ENCODE data around the gene WDR38. TPM values are rescaled to one million over a fixed set of nuclear protein-coding genes. Genes with fewer than 3 reads are reported as not detected.

Gene WDR38
- total and polyA plus RNA-seq, 2 of the 13 experiments (the other 11 are each of a cell fraction or from before 2014, with no cell fraction given): not detected

DNA sequence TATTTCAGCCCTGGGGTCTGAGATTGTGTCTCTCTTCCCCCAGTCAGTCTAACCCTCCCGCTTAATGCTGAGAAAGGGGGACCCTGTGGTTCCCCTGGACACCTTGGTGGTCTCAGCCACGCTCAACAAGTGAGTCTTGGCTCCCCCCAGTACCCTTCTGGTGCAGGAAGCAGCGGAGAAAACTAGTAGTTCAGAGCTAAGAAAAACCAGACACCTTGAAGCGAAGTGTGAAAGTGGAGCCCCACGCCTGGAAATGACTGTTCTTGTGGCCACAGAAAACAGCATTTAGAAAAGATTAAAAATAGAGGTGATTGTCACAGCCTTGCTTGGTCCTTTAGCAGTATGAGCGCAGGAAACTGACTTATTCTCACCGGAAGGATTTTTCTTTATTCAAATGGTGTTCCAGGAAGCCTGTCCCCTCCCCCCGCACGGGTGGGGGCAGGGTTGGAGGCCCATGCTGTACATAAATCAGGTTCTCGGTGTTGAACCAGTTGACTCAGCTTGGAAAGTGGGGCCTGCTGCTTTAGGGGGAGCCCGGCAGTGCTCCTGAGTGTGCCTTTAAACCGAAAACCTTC is 16.8 kb downstream of the WDR38 start (continued):
- peak; percentile 26; the same call in 1 of the 2 replicates for TF ChIP-seq FOSL2 (CRISPR knock-in tag; IDR thresholded peaks at IDR 0.05)
- peak; percentile 33; the same call in 1 of the 2 replicates for TF ChIP-seq BCL6 (CRISPR knock-in tag; IDR thresholded peaks at IDR 0.05)
- no peak for TF ChIP-seq ZNF800 (CRISPR knock-in tag; IDR thresholded peaks at IDR 0.05)
- no peak for TF ChIP-seq CREBL2 (CRISPR knock-in tag; IDR thresholded peaks at IDR 0.05; ENCODE audit: borderline replicate concordance)
- TF ChIP-seq ZNF18 (CRISPR knock-in tag; IDR thresholded peaks at IDR 0.05; ENCODE audit: insufficient replicate concordance): peak; percentile 66
- 0 out of 2 replicates have a peak, but pooled peaks have one; percentile 20 for TF ChIP-seq HDAC1 (CRISPR knock-in tag; IDR thresholded peaks at IDR 0.05)

GRCh38 chr9:124870723-124871122 is 17.5 kb downstream of the WDR38 start:
- peak overlapping the region; percentile 90 for H3K27ac ChIP-seq (ENCODE audit: extremely low read length, insufficient read depth, low read length)
- WGBS (ENCODE audit: low lambda C conversion rate): 77% methylated on average over 6 of the region's 6 CpGs
- H3K9ac ChIP-seq (ENCODE audit: insufficient read depth, low read depth, low read length): peak overlapping the region; percentile 98
- peaks cover 62% of the 10 kb centered on the region for H3K79me2 ChIP-seq (ENCODE audit: insufficient read depth, low read length)
- intact Hi-C loops (cut with micrococcal nuclease; ENCODE audit: unreplicated experiment) (no loop called here), in situ Hi-C loops (cut with HindIII; ENCODE audit: extremely low pct_ligation_motif_present, low pct_unique_long_range_greater_than_20kb) (no loop called here)
- FAIRE-seq (no peak), ATAC-seq (no peak), DNase-seq (ENCODE audit: low spot score) (no peak)
- H2AFZ ChIP-seq (ENCODE audit: low read length): no peak overlapping the region
- POLR2A ChIA-PET: interaction anchor here (0.7 to 1.3 kb wide), 2 partner anchors 9 to 61 kb away, joined by 3 to 6 read pairs; partner anchors contain the start of genes ARPC5L and RPL35
- H3K9me3 ChIP-seq (ENCODE audit: low read length): no peaks in the 10 kb centered on the region
- H3K4me2 ChIP-seq (ENCODE audit: low read depth, low read length): peak overlapping the region; percentile 94
- CTCF ChIA-PET (ENCODE audit: low intra/inter-chr PET ratio, low total read pairs): no interaction called here
- H3K4me1 ChIP-seq (ENCODE audit: insufficient read depth, low read length): peaks cover 39% of the 10 kb centered on the region
- H3K4me3 ChIP-seq (replicated peaks in 1 of 3; ENCODE audit: insufficient read depth in 1 of 3, low read depth in 2 of 3, low read length in 3 of 3): peak overlapping the region; percentile 81 to 98 (median 94)
- H3K27me3 ChIP-seq (ENCODE audit: control insufficient read depth in 1 of 2, insufficient read depth in 2 of 2, low read length in 2 of 2): no peaks in the 10 kb centered on the region; a peak in 1 of 5 replicates
- no TSS peak for BruUV-seq (replicated peaks)
- H4K20me1 ChIP-seq (ENCODE audit: insufficient read depth, low read length): no peaks in the 10 kb centered on the region; the same call in 1 of the 2 replicates
- H3K36me3 ChIP-seq (replicated peaks in 1 of 2; ENCODE audit: control insufficient read depth in 1 of 2, insufficient read depth in 2 of 2, low read length in 2 of 2): peaks cover 14 to 41% of the 10 kb centered on the region in 2 experiments
- TF ChIP-seq ZNF567 (CRISPR knock-in tag; IDR thresholded peaks at IDR 0.05; ENCODE audit: borderline replicate concordance) (0 out of 2 replicates have a peak, but pooled peaks have one; percentile 26), PCBP1 (IDR thresholded peaks at IDR 0.05; ENCODE audit: borderline replicate concordance, low read depth, low read length) (no peak), ATF6 (CRISPR knock-in tag; conservative IDR thresholded peaks at IDR 0.05) (no peak), SNAPC4 (CRISPR knock-in tag; IDR thresholded peaks at IDR 0.05) (0 out of 2 replicates have a peak, but pooled peaks have one; percentile 8)
